Loucy (cell line): ENCODE results near the gene SYNGR3.

Experiments
- H2AFZ ChIP-seq: fragments of 200-600 bp; sonication (generic); 2 replicates; pipeline ENCODE4 v1.6.0; 2016; ENCODE audit warnings: antibody characterized with exemption, mild to moderate bottlenecking, low read length, moderate library complexity
- H3F3A ChIP-seq: fragments of 200-600 bp; 2 replicates; pipeline ENCODE4 v1.6.0; 2016; ENCODE audit warnings: antibody characterized with exemption, low read depth, mild to moderate bottlenecking
- H3K27me3 ChIP-seq: fragments of 200-600 bp; sonication (generic); 2 replicates; pipeline ENCODE4 v1.6.1; 2014; ENCODE audit warnings: low read length, mild to moderate bottlenecking; ENCODE audit not compliant: insufficient read depth, poor library complexity, severe bottlenecking
- H3K36me3 ChIP-seq: fragments of 200-600 bp; sonication (generic); 2 replicates; pipeline ENCODE4 v1.6.1; 2016; ENCODE audit warnings: low read length; ENCODE audit not compliant: insufficient read depth
- H3K4me1 ChIP-seq: fragments of 200-600 bp; sonication (generic); 2 replicates; pipeline ENCODE4 v1.5.1; 2014; ENCODE audit warnings: low read length, mild to moderate bottlenecking; ENCODE audit not compliant: insufficient read depth, poor library complexity, severe bottlenecking
- H3K4me2 ChIP-seq: fragments of 200-600 bp; sonication (generic); 2 replicates; pipeline ENCODE4 v1.6.0; 2014; ENCODE audit warnings: antibody characterized with exemption, low read length, low read depth, mild to moderate bottlenecking; ENCODE audit not compliant: poor library complexity, severe bottlenecking
- H3K4me3 ChIP-seq: fragments of 200-600 bp; sonication (generic); 2 replicates; pipeline ENCODE4 v1.5.1; 2014; ENCODE audit warnings: low read length, mild to moderate bottlenecking, mixed read lengths; ENCODE audit not compliant: poor library complexity, severe bottlenecking
- H3K79me2 ChIP-seq: fragments of 200-600 bp; sonication (generic); 2 replicates; pipeline ENCODE4 v1.6.1; 2014; ENCODE audit warnings: low read length; ENCODE audit not compliant: insufficient read depth
- H3K9ac ChIP-seq: fragments of 200-600 bp; sonication (generic); 2 replicates; pipeline ENCODE4 v1.6.0; 2014; ENCODE audit warnings: mild to moderate bottlenecking, low read depth, low read length, moderate library complexity; ENCODE audit not compliant: poor library complexity, severe bottlenecking
- H3K9me2 ChIP-seq: fragments of 200-600 bp; sonication (generic); replicated peaks from 2 replicates; pipeline ENCODE4 v1.6.1; 2016; ENCODE audit warnings: low read depth, low read length, mixed read lengths
- H3K9me3 ChIP-seq: fragments of 200-600 bp; sonication (generic); 2 replicates; pipeline ENCODE4 v1.6.1; 2014; ENCODE audit warnings: mild to moderate bottlenecking, antibody characterized with exemption, low read length, low read depth; ENCODE audit not compliant: insufficient read depth
- H4K20me1 ChIP-seq: fragments of 200-600 bp; sonication (generic); 2 replicates; pipeline ENCODE4 v1.6.0; 2014; ENCODE audit warnings: antibody characterized with exemption, low read length, mild to moderate bottlenecking; ENCODE audit not compliant: insufficient read depth, poor library complexity, severe bottlenecking
- EZH2phosphoT487 ChIP-seq: fragments of 200-600 bp; IDR thresholded peaks from 2 replicates; pipeline ENCODE4 v1.6.1; 2018; ENCODE audit warnings: antibody characterized with exemption, mild to moderate bottlenecking, moderate library complexity, borderline replicate concordance
- TF ChIP-seq, protein P1 (sequence below): fragments of 200-600 bp; sonication (generic); conservative IDR thresholded peaks from 2 replicates; pipeline ENCODE4 v1.5.1; 2014; ENCODE audit warnings: mild to moderate bottlenecking, antibody characterized with exemption, low read length

Gene SYNGR3

GRCh38 chr16:1944612-1945199 is 45.1 kb upstream of the SYNGR3 start:
- TF ChIP-seq EZH2phosphoT487: no peak
- TF ChIP-seq, protein P1, sequence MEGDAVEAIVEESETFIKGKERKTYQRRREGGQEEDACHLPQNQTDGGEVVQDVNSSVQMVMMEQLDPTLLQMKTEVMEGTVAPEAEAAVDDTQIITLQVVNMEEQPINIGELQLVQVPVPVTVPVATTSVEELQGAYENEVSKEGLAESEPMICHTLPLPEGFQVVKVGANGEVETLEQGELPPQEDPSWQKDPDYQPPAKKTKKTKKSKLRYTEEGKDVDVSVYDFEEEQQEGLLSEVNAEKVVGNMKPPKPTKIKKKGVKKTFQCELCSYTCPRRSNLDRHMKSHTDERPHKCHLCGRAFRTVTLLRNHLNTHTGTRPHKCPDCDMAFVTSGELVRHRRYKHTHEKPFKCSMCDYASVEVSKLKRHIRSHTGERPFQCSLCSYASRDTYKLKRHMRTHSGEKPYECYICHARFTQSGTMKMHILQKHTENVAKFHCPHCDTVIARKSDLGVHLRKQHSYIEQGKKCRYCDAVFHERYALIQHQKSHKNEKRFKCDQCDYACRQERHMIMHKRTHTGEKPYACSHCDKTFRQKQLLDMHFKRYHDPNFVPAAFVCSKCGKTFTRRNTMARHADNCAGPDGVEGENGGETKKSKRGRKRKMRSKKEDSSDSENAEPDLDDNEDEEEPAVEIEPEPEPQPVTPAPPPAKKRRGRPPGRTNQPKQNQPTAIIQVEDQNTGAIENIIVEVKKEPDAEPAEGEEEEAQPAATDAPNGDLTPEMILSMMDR: no peak
- no peaks in the 10 kb centered on the region for H4K20me1 ChIP-seq
- no peak overlapping the region for H3K9ac ChIP-seq
- no peaks in the 10 kb centered on the region for H3K9me2 ChIP-seq
- no peaks in the 10 kb centered on the region for H3F3A ChIP-seq
- no peak overlapping the region for H2AFZ ChIP-seq
- no peaks in the 10 kb centered on the region for H3K9me3 ChIP-seq
- no peaks in the 10 kb centered on the region for H3K36me3 ChIP-seq
- H3K79me2 ChIP-seq: peaks cover 11% of the 10 kb centered on the region; the same call in 1 of the 2 replicates
- H3K4me1 ChIP-seq: peaks cover 5% of the 10 kb centered on the region
- H3K4me3 ChIP-seq: no peak overlapping the region
- no peak overlapping the region for H3K4me2 ChIP-seq
- H3K27me3 ChIP-seq: no peaks in the 10 kb centered on the region

DNA sequence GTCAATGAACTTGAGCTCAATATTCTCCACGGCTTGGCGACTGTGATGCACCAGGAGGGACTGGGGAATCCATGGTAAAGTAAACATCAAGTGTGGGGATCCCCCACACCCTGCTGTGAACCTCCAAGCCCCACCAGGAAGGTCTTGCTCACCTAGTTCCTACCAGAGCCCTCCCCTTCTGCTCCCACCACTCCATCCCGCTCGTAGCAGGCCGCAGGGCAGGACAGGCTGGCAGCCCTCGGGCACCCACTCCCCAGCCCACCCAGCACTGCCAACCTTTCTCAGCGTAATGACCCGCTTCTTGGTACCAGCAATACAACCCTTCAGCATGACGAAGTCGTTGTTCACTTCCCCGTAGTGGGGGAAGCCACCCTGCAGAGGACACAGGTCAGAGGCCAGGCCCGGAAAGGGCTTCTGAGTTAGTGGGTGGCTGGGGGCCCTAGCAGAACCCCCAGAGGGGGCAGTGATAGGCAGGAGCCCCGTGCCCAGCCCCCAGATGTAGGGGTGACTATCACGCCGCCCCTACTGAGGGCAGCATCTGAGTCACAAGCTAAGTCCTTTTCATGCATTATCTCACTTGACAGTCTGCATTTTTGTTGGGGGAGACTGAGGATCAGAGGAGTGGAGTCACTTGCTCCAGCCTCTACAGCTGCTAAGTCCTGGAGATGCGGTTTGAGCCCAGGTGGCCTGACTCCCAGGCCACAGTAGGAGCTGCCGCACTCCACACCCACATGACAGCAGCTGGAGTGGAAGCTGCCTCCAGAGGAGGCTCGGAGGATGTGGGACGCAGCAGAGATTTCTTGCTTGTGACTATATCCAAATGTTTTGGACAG is 44.0 kb upstream of the SYNGR3 start:
- H3K9ac ChIP-seq: no peak overlapping the region
- H2AFZ ChIP-seq: no peak overlapping the region

GRCh38 chr16:1946495-1947368 is 43.0 kb upstream of the SYNGR3 start:
- H3K4me3 ChIP-seq: no peak overlapping the region
- H3K79me2 ChIP-seq: peaks cover 11% of the 10 kb centered on the region; the same call in 1 of the 2 replicates
- no peak overlapping the region for H2AFZ ChIP-seq
- H3K36me3 ChIP-seq: no peaks in the 10 kb centered on the region
- no peaks in the 10 kb centered on the region for H3K9me2 ChIP-seq
- H3K4me2 ChIP-seq: no peak overlapping the region
- H3K4me1 ChIP-seq: peaks cover 5% of the 10 kb centered on the region
- no peaks in the 10 kb centered on the region for H4K20me1 ChIP-seq
- no peaks in the 10 kb centered on the region for H3K9me3 ChIP-seq
- H3F3A ChIP-seq: no peaks in the 10 kb centered on the region
- H3K9ac ChIP-seq: no peak overlapping the region
- TF ChIP-seq, protein P1: no peak
- TF ChIP-seq EZH2phosphoT487: no peak
- H3K27me3 ChIP-seq: no peaks in the 10 kb centered on the region

More for the DNA sequence above, 44.0 kb upstream of the SYNGR3 start:
- Histone ChIP-seq H3K79me2 (peaks cover 11% of the 10 kb centered on the region; the same call in 1 of the 2 replicates), H3K9me2 (no peaks in the 10 kb centered on the region), H3K36me3 (no peaks in the 10 kb centered on the region), H3K4me1 (peaks cover 5% of the 10 kb centered on the region), H3K4me2 (no peak overlapping the region), H3F3A (no peaks in the 10 kb centered on the region), H4K20me1 (no peaks in the 10 kb centered on the region), H3K27me3 (no peaks in the 10 kb centered on the region), H3K9me3 (no peaks in the 10 kb centered on the region), H3K4me3 (no peak overlapping the region)
- no peak for TF ChIP-seq EZH2phosphoT487
- TF ChIP-seq, protein P1: no peak
